GM12878 (cell line): ENCODE measurements around the gene RETN.

ENCODE experiments used
- CBX5 ChIP-seq: sonication (generic); IDR thresholded peaks from 2 replicates; pipeline ENCODE4 v1.6.1; 2016; ENCODE audit warnings: low read depth, moderate library complexity, mild to moderate bottlenecking, inconsistent platforms
- CEBPB ChIP-seq, 2 experiments: fragments of 150-350 bp in 1 of 2; IDR thresholded peaks; 2 replicates each; pipeline ENCODE4 v1.6.1; 2012 to 2014; ENCODE audit warnings: low read depth in 2 of 2, low read length in 2 of 2, borderline replicate concordance in 1 of 2, inconsistent platforms in 1 of 2
- CHD2 ChIP-seq: IDR thresholded peaks from 2 replicates; pipeline ENCODE4 v1.6.1; 2011; ENCODE audit warnings: low read depth, low read length, improper control_type of control experiment, borderline replicate concordance
- CREB1 ChIP-seq: IDR thresholded peaks from 2 replicates; pipeline ENCODE4 v1.6.1; 2012; ENCODE audit warnings: low read depth, mild to moderate bottlenecking, inconsistent platforms
- EP300 ChIP-seq, 2 experiments: fragments of 150-350 bp in 1 of 2; IDR thresholded peaks; 2 replicates each; pipeline ENCODE4 v1.6.1; 2011 to 2012; ENCODE audit warnings: low read depth in 2 of 2, low read length in 2 of 2, borderline replicate concordance in 1 of 2, improper control_type of control experiment in 1 of 2, inconsistent platforms in 1 of 2; ENCODE audit not compliant: control insufficient read depth in 1 of 2
- JUND ChIP-seq: IDR thresholded peaks from 2 replicates; pipeline ENCODE4 v1.6.1; 2012; ENCODE audit warnings: low read depth, mild to moderate bottlenecking, low read length, improper control_type of control experiment, moderate library complexity
- PML ChIP-seq: IDR thresholded peaks from 2 replicates; pipeline ENCODE4 v1.6.1; 2012; ENCODE audit warnings: low read length, inconsistent platforms
- SP1 ChIP-seq: IDR thresholded peaks from one replicate; pipeline ENCODE4 v1.6.1; 2011; ENCODE audit warnings: low read depth, low read length
- SUZ12 ChIP-seq: fragments of 200-600 bp; sonication (generic); IDR thresholded peaks from one replicate; pipeline ENCODE4 v1.6.1; 2018; ENCODE audit warnings: antibody characterized with exemption, mild to moderate bottlenecking; ENCODE audit not compliant: unreplicated experiment
- TBL1XR1 ChIP-seq: IDR thresholded peaks from 2 replicates; pipeline ENCODE4 v1.6.1; 2012; ENCODE audit warnings: low read depth, low read length, improper control_type of control experiment
- TF ChIP-seq, protein P1 (sequence below), 3 experiments: IDR thresholded peaks in 2 of 3; conservative IDR thresholded peaks in 1 of 3; 2 replicates each; pipeline ENCODE4 v1.5.1; 2011; ENCODE audit warnings: low read depth in 3 of 3, low read length in 3 of 3, mild to moderate bottlenecking in 3 of 3, control low read depth in 2 of 3, moderate library complexity in 2 of 3, inconsistent platforms in 1 of 3, mixed read lengths in 1 of 3; ENCODE audit not compliant: control insufficient read depth in 2 of 3, insufficient read depth in 1 of 3; ENCODE audit errors: extremely low read depth in 1 of 3
- TF ChIP-seq, protein P2 (sequence below): IDR thresholded peaks from 2 replicates; pipeline ENCODE4 v1.6.1; 2011; ENCODE audit warnings: low read depth, mild to moderate bottlenecking, low read length, moderate library complexity, borderline replicate concordance; ENCODE audit errors: extremely low read depth
- TF ChIP-seq, protein P3 (sequence below): IDR thresholded peaks from 2 replicates; pipeline ENCODE4 v1.6.1; 2012; ENCODE audit warnings: improper control_type of control experiment, low read depth, low read length; ENCODE audit not compliant: insufficient replicate concordance

- TF ChIP-seq, protein P1, sequence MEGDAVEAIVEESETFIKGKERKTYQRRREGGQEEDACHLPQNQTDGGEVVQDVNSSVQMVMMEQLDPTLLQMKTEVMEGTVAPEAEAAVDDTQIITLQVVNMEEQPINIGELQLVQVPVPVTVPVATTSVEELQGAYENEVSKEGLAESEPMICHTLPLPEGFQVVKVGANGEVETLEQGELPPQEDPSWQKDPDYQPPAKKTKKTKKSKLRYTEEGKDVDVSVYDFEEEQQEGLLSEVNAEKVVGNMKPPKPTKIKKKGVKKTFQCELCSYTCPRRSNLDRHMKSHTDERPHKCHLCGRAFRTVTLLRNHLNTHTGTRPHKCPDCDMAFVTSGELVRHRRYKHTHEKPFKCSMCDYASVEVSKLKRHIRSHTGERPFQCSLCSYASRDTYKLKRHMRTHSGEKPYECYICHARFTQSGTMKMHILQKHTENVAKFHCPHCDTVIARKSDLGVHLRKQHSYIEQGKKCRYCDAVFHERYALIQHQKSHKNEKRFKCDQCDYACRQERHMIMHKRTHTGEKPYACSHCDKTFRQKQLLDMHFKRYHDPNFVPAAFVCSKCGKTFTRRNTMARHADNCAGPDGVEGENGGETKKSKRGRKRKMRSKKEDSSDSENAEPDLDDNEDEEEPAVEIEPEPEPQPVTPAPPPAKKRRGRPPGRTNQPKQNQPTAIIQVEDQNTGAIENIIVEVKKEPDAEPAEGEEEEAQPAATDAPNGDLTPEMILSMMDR (IDR thresholded peaks at IDR 0.05 in 2 of 3, conservative IDR thresholded peaks at IDR 0.05 in 1 of 3; ENCODE audit: control insufficient read depth in 2 of 3, extremely low read depth in 1 of 3, insufficient read depth in 1 of 3, low read depth in 3 of 3, low read length in 3 of 3): no peak
- TF ChIP-seq EP300 (IDR thresholded peaks at IDR 0.05; ENCODE audit: borderline replicate concordance in 1 of 2, control insufficient read depth in 1 of 2, low read depth in 2 of 2, low read length in 2 of 2) (peak; percentile 88 to 92), JUND (no peak), CHD2 (peak; percentile 67), SUZ12 (no peak), PML (peak; percentile 70; the same call in 1 of the 2 replicates), SP1 (peak; percentile 87), CBX5 (peak; percentile 90; the same call in 1 of the 2 replicates), CEBPB (IDR thresholded peaks at IDR 0.05; ENCODE audit: borderline replicate concordance in 1 of 2, low read depth in 2 of 2, low read length in 2 of 2) (no peak), CREB1 (peak; percentile 74), TBL1XR1 (peak; percentile 98)
- TF ChIP-seq, protein P2, sequence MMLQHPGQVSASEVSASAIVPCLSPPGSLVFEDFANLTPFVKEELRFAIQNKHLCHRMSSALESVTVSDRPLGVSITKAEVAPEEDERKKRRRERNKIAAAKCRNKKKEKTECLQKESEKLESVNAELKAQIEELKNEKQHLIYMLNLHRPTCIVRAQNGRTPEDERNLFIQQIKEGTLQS: no peak
- TF ChIP-seq, protein P3, sequence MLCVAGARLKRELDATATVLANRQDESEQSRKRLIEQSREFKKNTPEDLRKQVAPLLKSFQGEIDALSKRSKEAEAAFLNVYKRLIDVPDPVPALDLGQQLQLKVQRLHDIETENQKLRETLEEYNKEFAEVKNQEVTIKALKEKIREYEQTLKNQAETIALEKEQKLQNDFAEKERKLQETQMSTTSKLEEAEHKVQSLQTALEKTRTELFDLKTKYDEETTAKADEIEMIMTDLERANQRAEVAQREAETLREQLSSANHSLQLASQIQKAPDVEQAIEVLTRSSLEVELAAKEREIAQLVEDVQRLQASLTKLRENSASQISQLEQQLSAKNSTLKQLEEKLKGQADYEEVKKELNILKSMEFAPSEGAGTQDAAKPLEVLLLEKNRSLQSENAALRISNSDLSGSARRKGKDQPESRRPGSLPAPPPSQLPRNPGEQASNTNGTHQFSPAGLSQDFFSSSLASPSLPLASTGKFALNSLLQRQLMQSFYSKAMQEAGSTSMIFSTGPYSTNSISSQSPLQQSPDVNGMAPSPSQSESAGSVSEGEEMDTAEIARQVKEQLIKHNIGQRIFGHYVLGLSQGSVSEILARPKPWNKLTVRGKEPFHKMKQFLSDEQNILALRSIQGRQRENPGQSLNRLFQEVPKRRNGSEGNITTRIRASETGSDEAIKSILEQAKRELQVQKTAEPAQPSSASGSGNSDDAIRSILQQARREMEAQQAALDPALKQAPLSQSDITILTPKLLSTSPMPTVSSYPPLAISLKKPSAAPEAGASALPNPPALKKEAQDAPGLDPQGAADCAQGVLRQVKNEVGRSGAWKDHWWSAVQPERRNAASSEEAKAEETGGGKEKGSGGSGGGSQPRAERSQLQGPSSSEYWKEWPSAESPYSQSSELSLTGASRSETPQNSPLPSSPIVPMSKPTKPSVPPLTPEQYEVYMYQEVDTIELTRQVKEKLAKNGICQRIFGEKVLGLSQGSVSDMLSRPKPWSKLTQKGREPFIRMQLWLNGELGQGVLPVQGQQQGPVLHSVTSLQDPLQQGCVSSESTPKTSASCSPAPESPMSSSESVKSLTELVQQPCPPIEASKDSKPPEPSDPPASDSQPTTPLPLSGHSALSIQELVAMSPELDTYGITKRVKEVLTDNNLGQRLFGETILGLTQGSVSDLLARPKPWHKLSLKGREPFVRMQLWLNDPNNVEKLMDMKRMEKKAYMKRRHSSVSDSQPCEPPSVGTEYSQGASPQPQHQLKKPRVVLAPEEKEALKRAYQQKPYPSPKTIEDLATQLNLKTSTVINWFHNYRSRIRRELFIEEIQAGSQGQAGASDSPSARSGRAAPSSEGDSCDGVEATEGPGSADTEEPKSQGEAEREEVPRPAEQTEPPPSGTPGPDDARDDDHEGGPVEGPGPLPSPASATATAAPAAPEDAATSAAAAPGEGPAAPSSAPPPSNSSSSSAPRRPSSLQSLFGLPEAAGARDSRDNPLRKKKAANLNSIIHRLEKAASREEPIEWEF: no peak
Measured at GRCh38 chr19:7705387-7706187, 36.7 kb downstream of the RETN start.
